GM12873 (cell line): ENCODE results near the gene PGS1.

Source experiments
- TF ChIP-seq, protein P1 (sequence below): IDR thresholded peaks from 2 replicates; pipeline ENCODE4 v1.5.1; 2012; ENCODE audit warnings: low read depth, mild to moderate bottlenecking, moderate library complexity, low read length, control low read depth; ENCODE audit not compliant: insufficient read depth; ENCODE audit errors: missing control alignments

PGS1 gene, protein sequence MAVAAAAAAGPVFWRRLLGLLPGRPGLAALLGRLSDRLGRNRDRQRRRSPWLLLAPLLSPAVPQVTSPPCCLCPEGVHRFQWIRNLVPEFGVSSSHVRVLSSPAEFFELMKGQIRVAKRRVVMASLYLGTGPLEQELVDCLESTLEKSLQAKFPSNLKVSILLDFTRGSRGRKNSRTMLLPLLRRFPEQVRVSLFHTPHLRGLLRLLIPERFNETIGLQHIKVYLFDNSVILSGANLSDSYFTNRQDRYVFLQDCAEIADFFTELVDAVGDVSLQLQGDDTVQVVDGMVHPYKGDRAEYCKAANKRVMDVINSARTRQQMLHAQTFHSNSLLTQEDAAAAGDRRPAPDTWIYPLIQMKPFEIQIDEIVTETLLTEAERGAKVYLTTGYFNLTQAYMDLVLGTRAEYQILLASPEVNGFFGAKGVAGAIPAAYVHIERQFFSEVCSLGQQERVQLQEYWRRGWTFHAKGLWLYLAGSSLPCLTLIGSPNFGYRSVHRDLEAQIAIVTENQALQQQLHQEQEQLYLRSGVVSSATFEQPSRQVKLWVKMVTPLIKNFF

GRCh38 chr17:78378225-78379130 lies at the start of gene PGS1:
Gene PGS1, plus strand, starts transcription at chr17:78378649. Its CDS starts 17 bp downstream, at chr17:78378666.
- TF ChIP-seq, protein P1, sequence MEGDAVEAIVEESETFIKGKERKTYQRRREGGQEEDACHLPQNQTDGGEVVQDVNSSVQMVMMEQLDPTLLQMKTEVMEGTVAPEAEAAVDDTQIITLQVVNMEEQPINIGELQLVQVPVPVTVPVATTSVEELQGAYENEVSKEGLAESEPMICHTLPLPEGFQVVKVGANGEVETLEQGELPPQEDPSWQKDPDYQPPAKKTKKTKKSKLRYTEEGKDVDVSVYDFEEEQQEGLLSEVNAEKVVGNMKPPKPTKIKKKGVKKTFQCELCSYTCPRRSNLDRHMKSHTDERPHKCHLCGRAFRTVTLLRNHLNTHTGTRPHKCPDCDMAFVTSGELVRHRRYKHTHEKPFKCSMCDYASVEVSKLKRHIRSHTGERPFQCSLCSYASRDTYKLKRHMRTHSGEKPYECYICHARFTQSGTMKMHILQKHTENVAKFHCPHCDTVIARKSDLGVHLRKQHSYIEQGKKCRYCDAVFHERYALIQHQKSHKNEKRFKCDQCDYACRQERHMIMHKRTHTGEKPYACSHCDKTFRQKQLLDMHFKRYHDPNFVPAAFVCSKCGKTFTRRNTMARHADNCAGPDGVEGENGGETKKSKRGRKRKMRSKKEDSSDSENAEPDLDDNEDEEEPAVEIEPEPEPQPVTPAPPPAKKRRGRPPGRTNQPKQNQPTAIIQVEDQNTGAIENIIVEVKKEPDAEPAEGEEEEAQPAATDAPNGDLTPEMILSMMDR, result no peak

GRCh38 chr17:78329263-78330059 lies 49.0 kb upstream of the PGS1 start:
- TF ChIP-seq, protein P1, result no peak

DNA sequence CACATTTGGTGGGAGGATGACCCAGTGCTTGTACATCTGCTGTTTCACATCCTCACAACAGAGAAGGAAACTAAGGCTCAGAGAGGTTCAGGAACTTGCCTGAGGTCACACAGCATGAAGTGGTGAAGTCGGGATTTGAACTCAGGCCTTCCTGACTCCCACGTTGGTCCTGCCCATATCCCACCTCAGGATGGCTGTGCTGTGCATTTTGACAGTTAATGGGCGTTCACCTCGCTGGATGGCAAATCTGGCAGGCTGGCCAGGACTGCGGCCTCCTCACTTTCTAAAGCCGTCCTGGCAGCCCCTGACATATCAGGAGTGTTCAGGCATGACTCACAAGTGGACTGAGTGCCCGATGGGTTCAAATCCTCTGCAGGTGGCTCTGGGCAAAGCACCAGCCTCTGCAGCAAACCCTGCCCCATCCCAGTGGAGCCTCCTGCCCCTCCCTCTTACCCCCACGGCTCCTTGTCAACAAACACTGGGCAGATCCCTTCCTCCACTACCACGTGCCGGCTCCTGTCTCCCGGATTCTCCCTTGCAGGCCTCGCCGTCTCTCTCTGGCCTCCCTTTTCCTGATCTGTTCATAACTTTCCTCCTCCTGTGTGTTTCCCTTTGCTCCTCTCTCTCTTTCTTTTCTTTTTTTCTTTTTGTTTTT lies 47.8 kb upstream of the PGS1 start:
- TF ChIP-seq, protein P1, result no peak

DNA sequence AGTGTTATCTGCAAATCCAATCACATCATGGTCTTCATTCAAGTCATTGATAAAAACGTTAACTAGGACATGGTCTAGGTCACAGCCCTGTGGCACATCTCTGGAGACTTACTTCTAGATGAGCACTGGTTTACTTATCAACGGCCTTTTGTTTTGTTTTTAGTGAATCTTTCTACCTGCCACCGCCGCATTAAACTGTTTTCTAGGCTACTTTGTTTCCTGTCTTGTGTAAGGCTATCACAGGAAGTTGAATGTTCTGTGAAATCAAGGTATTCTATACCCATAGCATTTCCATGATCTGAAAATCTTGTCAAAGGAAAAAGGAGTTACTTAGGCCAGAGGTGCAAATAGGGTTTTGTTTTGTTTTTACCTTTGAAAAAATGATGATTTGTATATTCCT lies 45.5 kb upstream of the PGS1 start:
- TF ChIP-seq, protein P1, result no peak

DNA sequence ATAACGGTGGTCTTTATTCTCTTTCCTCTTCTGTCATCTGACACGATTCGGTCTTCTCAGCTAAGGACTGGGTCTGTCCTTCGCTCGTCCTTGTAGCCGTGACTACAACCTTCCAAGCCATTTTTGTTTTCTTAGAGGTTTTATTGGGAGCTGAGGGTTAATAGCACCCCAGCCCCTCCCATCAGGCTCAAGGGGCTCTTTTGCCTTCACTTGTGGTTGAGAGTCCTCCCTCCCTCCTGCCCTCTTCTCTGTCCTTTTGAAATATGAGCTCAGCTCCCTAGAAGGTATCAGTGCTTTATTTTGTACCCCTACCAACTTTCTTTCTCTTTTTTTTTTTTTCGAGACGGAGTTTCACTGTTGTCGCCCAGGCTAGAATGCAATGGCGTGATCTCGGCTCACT lies 43.2 kb upstream of the PGS1 start:
- TF ChIP-seq, protein P1, result no peak

DNA sequence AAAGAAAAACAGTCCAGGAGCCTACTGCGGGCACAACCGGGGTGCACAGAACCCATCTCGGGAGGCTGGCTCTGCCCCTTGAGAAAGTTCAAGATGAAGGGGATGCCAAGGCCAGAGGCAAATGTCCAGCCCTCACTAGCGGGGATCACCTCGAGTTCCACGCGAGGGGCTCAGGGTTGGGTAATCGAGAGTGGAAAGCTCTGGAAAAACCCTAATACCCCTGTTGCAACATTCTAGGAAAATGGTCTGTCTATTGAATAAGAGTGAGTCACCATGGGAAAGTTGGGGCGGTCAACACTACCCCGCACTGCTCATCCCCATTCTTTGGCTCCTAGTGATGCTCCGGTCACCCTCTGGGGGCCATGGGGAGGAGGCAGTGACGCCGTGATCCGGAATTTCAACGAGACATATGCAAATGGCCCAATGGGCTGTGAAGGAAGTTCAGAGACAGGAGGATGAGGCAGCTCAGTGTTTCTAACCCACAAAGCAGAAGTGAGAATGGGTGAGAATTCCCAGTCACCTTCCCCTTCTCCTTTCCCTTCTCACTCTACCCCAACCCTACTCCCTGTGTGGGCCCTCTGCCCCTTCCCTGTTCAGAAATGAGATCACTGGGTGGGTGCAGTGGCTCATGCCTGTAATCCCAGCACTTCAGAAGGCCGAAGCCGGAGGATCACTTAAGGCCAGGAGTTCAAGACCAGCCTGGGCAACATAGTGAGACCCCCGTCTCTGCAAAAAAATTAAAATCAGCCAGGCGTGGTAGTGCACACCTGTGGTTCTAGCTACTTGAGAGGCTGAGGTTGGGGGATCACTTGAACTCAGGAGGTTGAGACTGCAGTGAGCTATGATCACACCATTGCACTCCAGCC lies 41.0 kb upstream of the PGS1 start:
- TF ChIP-seq, protein P1, result no peak
